Activated T-helper 1 cell treated with Interleukin-2 at 50 U/mL for 16 hours (primary cell): Measurements from ENCODE around the gene INPP5D.
"Not testable (repeated sequence)": the region's sequence is repeated elsewhere in the genome, so short reads cannot be mapped to it uniquely, and the experiment has no call there.

Experiments used
- DNase-seq: peaks from one replicate; pipeline ENCODE4 v3.0.0-alpha.2; 2020; ENCODE audit warnings: low read depth

The INPP5D gene

DNA sequence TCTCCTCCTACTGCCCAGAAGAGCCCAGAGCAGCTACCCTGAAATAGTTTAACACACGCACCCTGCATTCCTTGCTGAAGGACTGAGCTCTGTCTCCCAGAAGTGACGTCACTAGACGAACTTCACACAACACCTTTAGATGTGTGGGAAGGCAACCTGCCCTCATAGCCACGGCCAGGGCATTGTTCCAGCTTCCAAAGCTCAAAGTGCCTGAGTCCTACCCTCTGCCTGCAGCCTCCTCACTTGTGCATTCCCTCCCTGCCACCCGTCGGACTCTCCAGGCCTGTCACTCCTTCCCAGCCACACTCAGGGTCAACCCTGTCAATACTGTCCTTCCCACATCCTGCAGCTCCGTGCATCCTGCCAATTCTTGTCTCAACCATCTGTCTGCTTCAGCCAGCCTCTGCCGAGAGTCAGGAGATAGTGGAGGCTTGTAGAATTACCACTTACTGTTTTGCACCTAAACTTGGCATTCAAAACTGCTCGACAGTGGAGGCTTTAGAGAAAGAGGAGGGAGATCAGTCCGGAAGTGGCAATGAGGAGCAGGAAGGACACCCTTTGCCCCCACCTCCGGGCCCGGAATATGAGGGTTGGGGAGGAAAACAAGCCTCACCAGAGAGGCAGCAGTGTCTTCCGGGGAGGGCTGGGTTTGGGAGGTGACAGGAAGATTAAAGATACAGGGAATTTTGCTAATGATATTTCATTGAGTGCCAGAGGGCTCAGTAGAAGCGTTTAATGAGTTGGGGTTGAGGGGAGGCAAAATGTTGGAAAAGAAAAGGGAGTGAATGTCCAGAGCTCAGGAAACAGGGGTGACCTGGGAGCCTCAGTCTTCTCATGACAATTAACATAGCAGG, 119.1 kb downstream of the INPP5D start:
- no peak for DNase-seq

DNA sequence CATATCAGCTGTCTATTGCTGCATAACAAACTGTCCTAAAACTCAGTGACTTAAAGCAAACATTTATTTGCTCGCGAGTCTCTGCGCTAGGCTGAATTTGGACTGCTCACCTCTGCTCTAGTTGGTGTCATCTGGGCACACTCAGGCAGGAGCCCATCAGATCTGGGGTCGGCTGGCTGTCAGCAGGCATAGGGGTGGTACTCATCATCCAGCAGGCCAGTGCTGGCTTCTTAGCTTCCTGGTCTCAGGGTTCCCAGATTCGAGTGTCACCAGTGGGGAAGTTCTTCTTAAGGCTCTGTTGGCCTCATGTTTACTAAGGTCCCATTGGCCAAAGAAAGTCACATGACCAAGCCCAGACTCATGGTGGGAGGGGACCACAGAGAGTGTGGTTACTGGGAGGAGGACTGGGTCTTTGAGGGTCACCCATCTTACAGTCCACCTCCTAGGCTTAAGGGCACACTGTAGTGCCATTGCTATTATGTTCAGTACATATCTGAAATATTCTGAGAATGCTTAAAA, 119.8 kb downstream of the INPP5D start:
- no peak for DNase-seq

DNA sequence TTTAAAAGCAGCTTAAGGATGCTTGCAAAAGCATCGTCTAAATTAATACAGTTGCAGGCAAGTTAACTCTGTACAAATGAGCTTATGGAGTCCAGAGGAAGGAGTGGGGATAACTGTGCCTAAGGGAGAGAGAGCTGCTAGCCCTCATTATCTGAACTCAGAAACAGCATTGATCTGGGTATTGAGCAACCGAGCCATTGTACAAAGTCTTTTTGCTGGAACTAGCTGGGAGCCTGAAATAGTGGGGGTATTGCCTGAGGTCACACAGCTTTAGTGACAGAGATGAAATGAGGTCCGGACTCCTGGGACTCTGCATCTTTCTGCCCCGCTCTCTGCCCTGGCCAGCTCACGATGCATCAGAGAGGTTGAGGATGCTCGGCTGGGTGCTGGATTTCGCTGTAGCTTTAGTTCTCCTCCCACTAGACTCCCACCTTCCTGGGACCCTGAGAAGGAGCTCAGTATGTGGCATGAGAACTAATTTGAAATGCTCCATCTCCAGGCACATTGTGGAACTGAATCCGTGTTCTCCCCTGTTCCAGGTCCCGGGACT, 123.8 kb downstream of the INPP5D start:
- no peak for DNase-seq

DNA sequence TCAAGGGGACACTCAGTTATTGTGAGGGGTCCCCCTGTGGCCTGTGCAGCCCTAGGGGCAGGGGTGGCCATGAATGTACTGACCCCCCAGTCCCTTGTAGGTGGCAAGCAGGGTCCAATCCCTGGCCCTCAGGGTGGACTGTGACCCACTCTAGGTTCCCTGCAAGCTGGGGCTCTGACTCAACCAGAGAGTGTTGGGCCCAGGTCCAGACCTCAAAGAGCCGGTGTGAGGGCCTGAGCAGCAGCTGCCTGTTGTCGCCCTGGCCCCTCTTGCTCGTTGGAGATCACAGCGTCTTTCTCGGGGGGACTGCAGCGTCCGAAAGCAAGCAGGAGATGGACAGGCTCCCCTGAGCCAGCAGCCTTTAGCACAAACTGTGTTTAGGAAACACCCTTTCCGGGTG, 124.5 kb downstream of the INPP5D start:
- DNase-seq, result no peak

DNA sequence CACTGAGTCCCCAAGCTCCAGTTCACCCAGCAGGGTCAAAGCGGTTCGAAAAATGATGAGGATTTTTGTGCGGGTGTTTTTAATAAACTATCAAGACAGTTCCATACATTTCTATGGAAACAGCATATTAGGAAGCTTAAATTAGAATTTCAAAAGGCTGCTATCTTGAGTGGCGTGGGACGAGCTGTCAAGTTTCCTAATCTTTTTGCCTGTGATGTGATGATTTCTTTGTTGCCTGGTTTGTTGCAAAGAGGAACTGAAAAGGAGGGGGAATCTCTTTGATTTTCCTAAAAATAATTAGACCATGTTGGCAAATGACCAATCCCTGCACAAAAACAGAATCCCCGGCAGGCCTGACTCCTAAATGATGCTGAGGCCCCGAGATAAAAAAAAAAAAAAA, 125.2 kb downstream of the INPP5D start:
- DNase-seq, result no peak

DNA sequence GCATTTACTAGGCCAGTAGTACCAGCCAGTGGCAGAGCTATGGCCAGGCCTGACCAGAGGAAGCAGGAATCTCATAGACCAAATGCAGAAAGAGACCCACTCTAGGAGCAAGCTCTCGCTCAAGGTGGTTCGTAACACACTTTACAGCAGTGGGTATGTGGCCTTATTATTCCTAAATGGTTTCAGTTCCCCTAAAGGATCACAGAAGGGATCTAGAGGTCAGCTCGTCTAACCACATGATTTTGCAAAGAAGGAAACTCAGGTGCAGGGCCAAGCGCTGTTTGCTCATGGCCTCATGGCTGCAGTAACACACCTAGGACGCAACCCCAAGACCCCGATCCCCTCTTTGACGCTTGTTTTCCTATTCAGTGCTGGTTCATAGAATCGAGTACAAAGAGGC, 125.8 kb downstream of the INPP5D start:
- no peak for DNase-seq

DNA sequence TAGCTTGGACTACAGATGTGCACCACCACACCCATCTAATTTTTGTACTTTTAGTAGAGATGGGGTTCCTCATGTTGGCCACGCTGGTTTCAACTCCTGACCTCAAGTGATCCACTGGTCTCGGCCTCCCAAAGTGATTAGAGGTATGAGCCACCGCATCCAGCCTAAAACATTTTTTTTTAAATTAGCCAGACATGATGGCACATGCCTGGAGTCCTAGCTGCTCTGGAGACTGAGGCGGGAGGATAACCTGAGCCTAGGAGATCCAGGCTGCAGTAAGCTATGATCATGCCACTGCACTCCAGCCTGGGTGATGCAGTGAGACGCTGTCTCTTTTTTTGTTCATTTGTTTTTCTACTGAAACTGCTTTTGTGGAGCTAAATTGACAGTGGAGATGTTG, 126.7 kb downstream of the INPP5D start:
- DNase-seq, result no peak

DNA sequence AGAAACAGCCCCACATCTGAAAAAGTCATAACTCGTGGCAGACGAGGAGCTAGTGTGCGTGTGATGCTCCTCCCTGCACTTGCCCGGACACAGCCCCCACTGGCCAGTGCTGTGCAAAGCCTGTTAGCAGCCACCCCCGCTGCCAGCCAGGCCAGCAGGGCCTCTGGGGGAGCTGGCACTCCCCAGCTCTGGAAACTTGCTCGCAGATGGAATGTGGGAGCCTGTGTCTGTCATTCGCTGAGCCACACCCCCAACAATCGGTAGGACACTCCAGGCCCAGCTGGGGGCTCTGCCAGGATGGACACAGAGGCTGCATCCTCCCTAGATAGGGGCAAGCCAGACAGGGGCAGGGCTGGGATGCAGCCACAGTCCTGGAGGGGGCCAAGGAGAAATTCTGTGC, 128.9 kb downstream of the INPP5D start:
- DNase-seq, result no peak

DNA sequence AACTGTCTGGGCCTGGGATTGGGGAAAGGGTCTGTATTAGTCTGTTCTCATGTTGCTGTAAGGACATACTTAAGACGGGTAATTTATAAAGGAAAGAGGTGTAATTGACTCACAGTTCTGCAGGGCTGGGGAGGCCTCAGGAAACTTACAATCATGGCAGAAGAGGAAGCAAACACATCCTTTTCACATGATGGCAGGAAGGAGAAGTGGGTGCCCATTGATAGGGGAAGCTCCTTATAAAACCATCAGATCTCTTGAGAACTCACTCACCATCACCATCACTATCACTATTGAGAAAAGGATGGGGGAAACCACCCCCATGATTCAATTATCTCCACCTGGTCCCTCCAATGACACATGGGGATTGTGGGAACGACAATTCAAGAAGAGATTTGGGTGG, 130.9 kb downstream of the INPP5D start:
- DNase-seq, result not testable (repeated sequence)

DNA sequence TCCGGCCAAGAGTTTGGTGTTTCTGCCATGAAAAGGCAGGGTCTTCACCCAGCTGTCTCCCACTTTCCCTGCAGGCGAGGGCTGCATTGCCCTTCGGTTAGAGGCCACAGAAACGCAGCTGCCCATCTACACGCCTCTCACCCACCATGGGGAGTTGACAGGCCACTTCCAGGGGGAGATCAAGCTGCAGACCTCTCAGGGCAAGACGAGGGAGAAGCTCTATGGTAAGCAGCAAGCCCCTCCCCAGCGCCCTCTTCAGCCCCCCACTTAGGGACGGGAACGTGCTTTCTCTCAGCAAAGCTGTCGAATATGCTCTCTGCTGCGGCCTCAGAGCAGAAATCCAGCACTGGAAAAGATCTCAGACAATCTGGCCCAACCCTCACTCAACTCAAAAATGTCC, 133.6 kb downstream of the INPP5D start:
- no peak for DNase-seq

DNA sequence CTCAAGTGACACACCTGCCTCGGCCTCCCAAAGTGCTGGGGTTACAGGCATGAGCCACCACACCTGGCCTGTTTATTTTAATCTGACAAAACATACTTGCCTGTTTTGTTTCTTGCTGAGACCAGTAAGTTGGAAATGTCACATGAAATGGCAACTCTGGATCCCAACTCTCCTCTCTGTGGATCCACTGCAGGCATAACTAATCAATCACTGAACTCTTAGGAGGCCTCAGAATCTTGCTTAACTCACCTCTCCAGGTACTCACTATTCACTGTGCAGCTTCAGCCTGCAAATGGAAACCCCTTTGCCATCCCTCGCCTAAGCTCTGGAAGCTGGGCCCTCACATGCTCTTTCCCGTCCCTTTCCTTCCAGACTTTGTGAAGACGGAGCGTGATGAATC, 134.9 kb downstream of the INPP5D start:
- DNase-seq, result no peak

DNA sequence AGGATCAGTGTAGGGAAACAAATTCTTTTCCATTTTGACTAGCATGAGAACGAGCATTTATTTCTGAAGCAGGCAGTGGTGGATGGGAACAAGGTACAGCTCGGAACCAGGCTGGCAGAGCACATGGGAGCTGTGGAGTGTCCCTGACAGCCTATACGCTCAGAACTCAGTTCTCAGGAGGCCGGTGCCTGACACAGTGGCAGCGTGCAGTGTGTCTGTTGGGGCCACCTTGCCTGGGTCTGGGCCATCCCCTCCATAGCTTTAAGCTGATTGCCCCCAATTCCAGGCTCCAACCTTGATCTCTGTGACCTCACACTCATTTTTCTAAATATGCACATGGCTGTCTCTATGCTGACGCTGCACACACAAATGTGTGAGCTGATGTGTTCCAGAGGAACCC, 136.9 kb downstream of the INPP5D start:
- DNase-seq, result no peak

DNA sequence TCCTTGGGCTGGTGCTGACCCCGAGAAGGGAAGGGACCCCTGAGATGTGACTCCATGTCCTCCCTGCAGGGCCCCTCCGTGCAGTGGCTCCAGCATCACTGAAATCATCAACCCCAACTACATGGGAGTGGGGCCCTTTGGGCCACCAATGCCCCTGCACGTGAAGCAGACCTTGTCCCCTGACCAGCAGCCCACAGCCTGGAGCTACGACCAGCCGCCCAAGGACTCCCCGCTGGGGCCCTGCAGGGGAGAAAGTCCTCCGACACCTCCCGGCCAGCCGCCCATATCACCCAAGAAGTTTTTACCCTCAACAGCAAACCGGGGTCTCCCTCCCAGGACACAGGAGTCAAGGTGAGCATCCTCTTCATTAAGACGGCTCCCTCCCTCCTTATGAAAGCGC, 137.9 kb downstream of the INPP5D start:
- no peak for DNase-seq

DNA sequence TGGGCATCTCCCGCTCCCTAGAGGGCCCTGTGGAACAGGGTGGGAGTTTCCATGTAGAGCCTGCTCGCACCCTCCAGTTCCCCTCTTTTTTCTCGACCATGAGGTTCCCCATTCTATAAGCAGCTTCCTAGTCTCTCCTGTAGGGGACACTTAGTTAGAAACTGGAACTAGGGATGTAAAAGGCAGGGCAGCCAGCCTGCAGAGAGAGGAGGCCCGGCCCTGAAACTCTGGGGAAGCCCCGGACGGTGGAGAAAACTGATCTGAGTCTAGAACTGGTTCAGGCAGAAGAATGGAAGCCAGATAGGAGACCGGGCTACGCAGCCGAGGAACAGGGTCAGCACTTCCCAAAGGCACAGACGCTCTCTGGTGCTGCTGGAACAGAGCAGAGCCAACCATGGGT, 139.7 kb downstream of the INPP5D start:
- DNase-seq, result no peak

DNA sequence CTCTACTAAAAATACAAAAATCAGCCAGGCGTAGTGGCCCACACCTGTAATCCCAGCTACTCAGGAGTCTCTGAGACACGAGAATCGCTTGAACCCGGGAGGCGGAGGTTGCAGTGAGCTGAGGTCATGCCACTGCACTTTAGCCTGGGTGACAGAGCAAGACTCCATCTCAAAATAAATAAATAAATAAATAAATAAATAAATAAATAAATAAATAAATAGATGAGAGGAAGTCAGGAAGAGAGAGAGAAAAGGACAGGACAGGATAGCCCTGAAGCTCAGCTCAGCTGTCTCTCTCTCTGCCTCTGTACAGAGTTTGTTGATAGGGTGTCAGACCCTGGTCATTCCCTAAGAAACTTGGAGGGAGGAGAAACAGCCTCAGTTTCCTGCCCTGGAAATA, 140.6 kb downstream of the INPP5D start:
- not testable (repeated sequence) for DNase-seq

DNA sequence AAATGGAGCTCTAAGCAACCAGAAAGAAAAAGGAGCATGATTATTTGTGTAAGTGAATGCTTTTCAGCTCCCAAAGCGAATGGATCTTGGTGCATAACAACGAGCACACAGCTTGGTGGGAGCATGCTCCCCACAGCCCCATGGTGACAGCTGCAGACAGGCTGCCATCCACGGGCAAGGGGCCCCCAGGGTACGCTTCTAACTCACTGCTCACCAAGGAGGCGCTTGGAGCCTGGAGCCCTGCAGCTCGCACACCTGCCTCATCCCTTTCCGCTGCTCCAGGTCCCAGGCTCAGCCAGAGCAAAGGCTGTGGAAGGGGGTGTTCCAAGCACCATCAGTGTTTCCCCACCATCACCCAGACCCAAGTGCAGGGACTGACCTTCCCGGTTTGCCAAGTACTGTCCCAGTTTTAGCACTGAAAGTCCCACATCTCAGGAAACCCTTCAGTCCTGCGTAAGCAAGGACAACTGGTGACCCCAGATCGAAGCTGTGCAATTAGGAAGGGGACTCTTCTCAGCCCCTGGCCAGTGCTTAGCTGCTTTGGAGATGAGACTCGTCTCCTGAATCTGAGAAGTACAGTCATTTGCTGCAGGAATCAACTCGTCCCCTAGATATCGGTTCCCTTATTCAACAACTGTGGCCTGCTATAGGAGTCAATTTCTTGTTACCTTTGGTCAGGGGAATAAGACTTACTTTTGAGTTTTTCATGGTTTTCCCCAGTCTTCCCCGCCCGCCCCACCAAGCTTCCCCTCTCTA, 141.3 kb downstream of the INPP5D start:
- DNase-seq, result no peak

DNA sequence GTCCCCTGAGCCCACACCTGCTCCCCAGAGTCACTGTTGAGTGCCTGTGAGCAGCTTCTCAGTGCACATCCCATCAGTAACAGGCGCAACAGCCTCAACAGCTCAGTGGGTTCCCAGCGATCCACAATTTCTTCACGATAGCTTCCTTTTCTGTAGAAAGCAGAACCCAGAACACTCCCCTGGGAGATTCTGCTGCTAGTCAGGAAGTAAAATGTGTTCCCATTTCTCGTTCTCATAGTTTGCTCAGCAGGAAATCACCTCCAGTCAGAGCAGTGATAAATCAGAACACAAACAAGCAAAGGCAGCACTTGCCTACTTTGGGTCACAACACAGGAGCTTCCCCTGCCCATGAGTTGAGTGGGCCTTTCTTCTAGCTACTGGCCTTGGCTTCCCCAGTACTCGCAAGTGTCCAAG, 142.4 kb downstream of the INPP5D start:
- DNase-seq, result no peak

DNA sequence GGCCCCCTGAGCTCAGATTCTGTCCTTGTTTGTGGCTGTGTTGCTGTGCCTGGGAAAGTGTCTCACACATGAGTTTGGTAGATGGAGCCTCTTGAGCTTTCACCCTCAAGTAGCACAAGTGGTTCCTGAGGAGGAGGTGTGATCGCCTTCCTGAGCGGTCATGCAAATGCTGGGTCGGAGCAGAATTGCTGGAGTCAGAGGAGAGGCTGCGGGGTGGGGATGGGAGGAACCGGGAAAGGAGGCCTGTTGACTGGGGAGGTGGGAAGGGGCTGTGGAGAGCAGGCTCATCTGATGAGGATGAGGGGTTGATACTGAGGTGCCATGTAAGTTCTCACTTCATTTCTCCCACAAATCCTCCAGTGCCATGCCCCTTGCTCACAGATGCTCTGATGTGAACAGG, 142.9 kb downstream of the INPP5D start:
- no peak for DNase-seq

DNA sequence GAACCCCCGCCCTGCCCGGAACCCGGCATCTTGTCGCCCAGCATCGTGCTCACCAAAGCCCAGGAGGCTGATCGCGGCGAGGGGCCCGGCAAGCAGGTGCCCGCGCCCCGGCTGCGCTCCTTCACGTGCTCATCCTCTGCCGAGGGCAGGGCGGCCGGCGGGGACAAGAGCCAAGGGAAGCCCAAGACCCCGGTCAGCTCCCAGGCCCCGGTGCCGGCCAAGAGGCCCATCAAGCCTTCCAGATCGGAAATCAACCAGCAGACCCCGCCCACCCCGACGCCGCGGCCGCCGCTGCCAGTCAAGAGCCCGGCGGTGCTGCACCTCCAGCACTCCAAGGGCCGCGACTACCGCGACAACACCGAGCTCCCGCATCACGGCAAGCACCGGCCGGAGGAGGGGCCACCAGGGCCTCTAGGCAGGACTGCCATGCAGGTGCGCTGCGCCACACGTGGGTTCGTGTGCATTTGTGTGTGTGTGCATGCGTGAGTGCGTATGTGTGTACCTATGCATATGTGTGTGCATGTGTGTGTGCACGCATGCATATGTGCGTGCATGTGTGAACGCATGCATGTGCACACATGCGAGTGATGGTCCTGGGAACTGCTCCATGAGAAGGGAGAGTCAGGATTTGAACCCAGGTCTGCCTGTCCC, 144.3 kb downstream of the INPP5D start:
- DNase-seq, result no peak

DNA sequence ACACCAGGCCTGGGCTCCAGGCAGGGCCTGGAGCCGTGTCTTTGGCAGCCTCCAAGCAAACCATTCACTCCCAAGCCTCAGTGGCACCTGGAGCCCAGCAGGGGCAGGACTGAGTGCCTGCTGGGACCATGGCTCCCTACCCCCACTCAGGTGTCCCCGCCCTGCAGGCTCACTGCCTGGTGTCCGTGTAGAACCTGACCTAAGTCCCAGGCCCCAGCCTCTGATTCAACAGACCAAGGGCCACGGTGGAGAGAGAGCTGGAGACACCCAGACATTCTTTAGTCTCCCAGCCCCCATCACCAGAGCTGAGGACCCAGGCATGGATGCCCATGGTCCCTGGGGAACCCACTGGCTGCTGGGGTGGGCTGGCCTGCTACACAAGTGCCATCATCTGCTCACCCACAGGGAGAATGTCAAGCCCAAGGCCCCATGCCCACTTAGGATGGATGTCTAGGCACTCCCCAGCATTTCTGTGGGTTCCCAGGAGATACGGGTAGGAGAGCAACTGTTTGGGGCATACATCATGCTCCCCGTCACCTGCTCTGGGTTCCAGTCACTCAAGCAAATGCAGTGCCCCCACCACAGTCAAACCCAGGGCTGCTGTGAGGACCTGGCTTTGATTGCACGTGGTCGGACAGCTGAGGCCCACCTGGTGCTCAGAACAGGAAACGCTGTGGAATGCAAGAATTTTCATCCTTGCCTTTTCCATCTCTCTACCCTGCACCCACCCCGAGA, 148.4 kb downstream of the INPP5D start:
- no peak for DNase-seq

DNA sequence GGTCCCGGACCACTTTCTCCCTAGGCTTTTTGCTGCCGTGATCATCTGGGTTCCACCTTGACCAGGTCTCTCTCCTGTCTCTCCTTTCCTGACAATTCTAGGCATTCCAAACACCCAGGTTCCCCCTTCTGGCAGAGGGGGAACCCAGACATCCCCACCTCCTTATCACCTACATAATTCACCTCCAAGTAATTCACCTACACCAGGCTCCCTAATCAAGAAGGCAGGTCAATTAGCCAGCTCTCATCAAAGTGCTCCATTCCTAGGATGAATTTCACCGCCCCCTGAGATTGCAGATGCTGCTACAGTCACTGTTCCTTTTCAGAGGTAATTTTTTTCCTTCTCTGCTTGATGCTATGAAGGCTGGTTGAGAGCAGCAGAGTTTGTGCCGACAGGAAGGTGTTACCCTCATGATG, 149.0 kb downstream of the INPP5D start:
- DNase-seq, result no peak
